ENCODE results near the gene FAXDC2.

Gene FAXDC2

DNA sequence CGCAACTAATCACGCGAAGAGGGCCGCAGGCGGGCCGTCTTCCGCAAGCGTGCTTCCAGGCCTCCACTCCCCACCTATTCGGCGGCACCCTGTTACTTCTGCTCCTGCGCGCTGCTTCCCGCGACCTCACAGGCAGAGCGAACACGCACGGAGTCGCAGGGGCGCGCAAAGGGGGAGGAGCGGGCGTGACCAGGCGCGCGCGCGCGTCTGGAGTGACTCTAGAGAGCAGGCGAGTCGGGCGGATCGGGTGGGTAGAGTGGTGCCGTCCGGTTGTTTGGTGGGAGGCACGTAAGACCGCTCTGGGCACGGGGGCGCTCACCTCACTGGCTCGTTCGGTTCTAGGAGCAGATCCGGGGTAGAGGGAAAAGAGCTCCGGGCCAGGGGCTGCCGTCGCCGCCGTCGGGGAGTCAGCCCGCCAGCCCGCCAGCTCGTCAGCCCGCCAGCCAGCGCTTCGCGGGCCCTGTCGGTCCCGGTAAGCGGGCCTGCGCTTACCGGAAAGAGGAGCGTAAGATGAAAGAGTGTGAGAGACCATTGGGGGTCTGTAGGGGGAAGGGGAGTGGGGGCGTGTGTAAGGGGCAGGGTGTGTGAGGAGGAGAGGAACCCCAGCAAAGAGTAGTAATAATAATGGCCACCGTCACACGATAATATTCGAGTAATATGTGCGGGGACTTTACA is 8.0 kb upstream of the FAXDC2 start, which contains the start of gene CNOT8 (continued):
- TF ChIP-seq, protein P1, sequence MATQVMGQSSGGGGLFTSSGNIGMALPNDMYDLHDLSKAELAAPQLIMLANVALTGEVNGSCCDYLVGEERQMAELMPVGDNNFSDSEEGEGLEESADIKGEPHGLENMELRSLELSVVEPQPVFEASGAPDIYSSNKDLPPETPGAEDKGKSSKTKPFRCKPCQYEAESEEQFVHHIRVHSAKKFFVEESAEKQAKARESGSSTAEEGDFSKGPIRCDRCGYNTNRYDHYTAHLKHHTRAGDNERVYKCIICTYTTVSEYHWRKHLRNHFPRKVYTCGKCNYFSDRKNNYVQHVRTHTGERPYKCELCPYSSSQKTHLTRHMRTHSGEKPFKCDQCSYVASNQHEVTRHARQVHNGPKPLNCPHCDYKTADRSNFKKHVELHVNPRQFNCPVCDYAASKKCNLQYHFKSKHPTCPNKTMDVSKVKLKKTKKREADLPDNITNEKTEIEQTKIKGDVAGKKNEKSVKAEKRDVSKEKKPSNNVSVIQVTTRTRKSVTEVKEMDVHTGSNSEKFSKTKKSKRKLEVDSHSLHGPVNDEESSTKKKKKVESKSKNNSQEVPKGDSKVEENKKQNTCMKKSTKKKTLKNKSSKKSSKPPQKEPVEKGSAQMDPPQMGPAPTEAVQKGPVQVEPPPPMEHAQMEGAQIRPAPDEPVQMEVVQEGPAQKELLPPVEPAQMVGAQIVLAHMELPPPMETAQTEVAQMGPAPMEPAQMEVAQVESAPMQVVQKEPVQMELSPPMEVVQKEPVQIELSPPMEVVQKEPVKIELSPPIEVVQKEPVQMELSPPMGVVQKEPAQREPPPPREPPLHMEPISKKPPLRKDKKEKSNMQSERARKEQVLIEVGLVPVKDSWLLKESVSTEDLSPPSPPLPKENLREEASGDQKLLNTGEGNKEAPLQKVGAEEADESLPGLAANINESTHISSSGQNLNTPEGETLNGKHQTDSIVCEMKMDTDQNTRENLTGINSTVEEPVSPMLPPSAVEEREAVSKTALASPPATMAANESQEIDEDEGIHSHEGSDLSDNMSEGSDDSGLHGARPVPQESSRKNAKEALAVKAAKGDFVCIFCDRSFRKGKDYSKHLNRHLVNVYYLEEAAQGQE (tag by site-specific recombination; IDR thresholded peaks at IDR 0.05) = 0 out of 2 replicates have a peak, but pooled peaks have one; percentile 12
- TF ChIP-seq ZEB2 (tag by site-specific recombination; IDR thresholded peaks at IDR 0.05) (peak; percentile 93; the same call in 1 of the 2 replicates), ZNF394 (tag by site-specific recombination; IDR thresholded peaks at IDR 0.05; ENCODE audit: borderline replicate concordance) (peak; percentile 43; the same call in 1 of the 2 replicates), KLF8 (tag by site-specific recombination; IDR thresholded peaks at IDR 0.05) (no peak; the same call in 1 of the 2 replicates), AEBP2 (tag by site-specific recombination; IDR thresholded peaks at IDR 0.05; ENCODE audit: borderline replicate concordance) (no peak), ZIC2 (tag by site-specific recombination; IDR thresholded peaks at IDR 0.05) (peak; percentile 34), ZNF660 (tag by site-specific recombination; IDR thresholded peaks at IDR 0.05) (peak; percentile 59; the same call in 1 of the 2 replicates), ZBTB7A (tag by site-specific recombination; IDR thresholded peaks at IDR 0.05; ENCODE audit: low read depth) (no peak)
- TF ChIP-seq, protein P2, sequence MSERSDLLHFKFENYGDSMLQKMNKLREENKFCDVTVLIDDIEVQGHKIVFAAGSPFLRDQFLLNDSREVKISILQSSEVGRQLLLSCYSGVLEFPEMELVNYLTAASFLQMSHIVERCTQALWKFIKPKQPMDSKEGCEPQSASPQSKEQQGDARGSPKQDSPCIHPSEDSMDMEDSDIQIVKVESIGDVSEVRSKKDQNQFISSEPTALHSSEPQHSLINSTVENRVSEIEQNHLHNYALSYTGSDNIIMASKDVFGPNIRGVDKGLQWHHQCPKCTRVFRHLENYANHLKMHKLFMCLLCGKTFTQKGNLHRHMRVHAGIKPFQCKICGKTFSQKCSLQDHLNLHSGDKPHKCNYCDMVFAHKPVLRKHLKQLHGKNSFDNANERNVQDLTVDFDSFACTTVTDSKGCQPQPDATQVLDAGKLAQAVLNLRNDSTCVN (tag by site-specific recombination; optimal IDR thresholded peaks at IDR 0.05) = peak; percentile 100

DNA sequence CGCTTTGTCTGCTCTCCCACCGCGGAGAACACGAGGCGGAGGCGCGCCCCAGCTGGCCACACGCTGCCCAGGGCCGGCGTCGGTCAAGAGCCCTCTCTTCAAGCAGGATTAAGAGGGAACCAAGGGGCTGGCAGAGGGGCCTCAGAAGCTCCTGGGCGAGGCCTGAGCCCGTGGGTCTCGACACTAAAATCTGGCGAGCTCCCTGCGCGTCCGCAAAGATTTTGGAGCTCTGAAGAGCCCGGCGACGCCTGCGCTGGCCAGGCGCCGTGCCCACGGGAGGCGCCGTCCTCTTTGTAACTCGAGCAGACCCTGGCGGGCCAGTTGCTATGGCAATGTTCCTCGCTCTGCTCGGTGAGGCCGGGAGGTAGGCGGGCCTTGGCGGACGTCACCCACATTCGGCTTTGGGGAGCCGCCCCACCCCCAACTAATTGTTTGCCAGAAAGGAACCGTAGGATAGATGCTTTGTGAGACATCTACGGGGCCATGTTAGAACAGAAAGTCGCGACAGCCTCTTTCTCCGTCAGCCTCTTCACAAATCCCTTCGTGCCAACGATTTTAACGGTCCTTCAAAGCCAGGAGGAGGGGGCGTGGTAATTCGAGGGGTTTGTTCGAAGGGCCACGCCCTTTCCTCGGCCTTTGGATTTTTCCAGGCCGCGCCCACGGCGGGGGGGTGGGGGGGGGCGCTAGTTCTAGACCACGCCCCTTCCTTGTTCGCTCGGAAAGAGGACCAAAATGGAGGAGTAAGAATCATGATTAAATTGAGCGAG is 7.3 kb upstream of the FAXDC2 start:
- H3K4me3 ChIP-seq (ENCODE audit: low read depth, low read length) = peak overlapping the region; percentile 90
- H3K9me3 ChIP-seq (ENCODE audit: control insufficient read depth, insufficient read depth, low read depth, low read length) = no peaks in the 10 kb centered on the region
- peak overlapping the region; percentile 89 for H3K27ac ChIP-seq (ENCODE audit: extremely low read depth, low read depth, low read length)
- CTCF ChIA-PET = interaction anchor here (0.5 to 0.7 kb wide), 4 partner anchors 33 to 231 kb away, joined by 3 to 4 read pairs (median 3); no protein-coding TSS in a partner anchor
- H3K36me3 ChIP-seq (ENCODE audit: control insufficient read depth in 2 of 2, insufficient read depth in 1 of 2, low read length in 2 of 2) = peaks cover 0 to 4% of the 10 kb centered on the region in 2 experiments; a peak in 1 of 3 replicates
- POLR2A ChIA-PET = interaction anchor here (0.6 to 1.6 kb wide), 7 partner anchors 12 to 472 kb away, joined by 3 to 9 read pairs (median 3); no protein-coding TSS in a partner anchor
- H3K4me1 ChIP-seq (ENCODE audit: control insufficient read depth, insufficient read depth, low read length) = 0 out of 2 replicates have a peak, but pooled peaks cover 3% of the 10 kb centered on the region
- TF ChIP-seq OSR2 (tag by site-specific recombination; IDR thresholded peaks at IDR 0.05) = no peak
- TF ChIP-seq ZNF280D (tag by site-specific recombination; IDR thresholded peaks at IDR 0.05) = no peak
- TF ChIP-seq TCF7L2 (IDR thresholded peaks at IDR 0.05; ENCODE audit: borderline replicate concordance, low read depth, low read length) = no peak
- TF ChIP-seq ZNF302 (tag by site-specific recombination; IDR thresholded peaks at IDR 0.05; ENCODE audit: low read depth) = no peak
- TF ChIP-seq SCRT2 (tag by site-specific recombination; IDR thresholded peaks at IDR 0.05) = no peak
- TF ChIP-seq ZBTB7A (tag by site-specific recombination; IDR thresholded peaks at IDR 0.05; ENCODE audit: low read depth) = 0 out of 2 replicates have a peak, but pooled peaks have one; percentile 8
- TF ChIP-seq ZNF561 (tag by site-specific recombination; IDR thresholded peaks at IDR 0.05; ENCODE audit: borderline replicate concordance) = peak; percentile 76; the same call in 1 of the 2 replicates
- TF ChIP-seq ZNF133 (tag by site-specific recombination; IDR thresholded peaks at IDR 0.05) = no peak
- no peak for TF ChIP-seq ZNF169 (tag by site-specific recombination; IDR thresholded peaks at IDR 0.05)
- TF ChIP-seq, protein P3, sequence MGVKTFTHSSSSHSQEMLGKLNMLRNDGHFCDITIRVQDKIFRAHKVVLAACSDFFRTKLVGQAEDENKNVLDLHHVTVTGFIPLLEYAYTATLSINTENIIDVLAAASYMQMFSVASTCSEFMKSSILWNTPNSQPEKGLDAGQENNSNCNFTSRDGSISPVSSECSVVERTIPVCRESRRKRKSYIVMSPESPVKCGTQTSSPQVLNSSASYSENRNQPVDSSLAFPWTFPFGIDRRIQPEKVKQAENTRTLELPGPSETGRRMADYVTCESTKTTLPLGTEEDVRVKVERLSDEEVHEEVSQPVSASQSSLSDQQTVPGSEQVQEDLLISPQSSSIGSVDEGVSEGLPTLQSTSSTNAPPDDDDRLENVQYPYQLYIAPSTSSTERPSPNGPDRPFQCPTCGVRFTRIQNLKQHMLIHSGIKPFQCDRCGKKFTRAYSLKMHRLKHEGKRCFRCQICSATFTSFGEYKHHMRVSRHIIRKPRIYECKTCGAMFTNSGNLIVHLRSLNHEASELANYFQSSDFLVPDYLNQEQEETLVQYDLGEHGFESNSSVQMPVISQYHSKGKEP (tag by site-specific recombination; IDR thresholded peaks at IDR 0.05) = no peak
- TF ChIP-seq ZNF114 (tag by site-specific recombination; IDR thresholded peaks at IDR 0.05) = no peak
- TF ChIP-seq, protein P4, sequence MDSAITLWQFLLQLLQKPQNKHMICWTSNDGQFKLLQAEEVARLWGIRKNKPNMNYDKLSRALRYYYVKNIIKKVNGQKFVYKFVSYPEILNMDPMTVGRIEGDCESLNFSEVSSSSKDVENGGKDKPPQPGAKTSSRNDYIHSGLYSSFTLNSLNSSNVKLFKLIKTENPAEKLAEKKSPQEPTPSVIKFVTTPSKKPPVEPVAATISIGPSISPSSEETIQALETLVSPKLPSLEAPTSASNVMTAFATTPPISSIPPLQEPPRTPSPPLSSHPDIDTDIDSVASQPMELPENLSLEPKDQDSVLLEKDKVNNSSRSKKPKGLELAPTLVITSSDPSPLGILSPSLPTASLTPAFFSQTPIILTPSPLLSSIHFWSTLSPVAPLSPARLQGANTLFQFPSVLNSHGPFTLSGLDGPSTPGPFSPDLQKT (IDR thresholded peaks at IDR 0.05; ENCODE audit: borderline replicate concordance, low read depth, low read length) = no peak
- TF ChIP-seq PRDM1 (tag by site-specific recombination; IDR thresholded peaks at IDR 0.05) = no peak

All from HEK293 (cell line).